Bronchus fibroblast of lung (primary cell): ENCODE results near the gene LUC7L2. TPM values are rescaled to one million over a fixed set of nuclear protein-coding genes. Genes with fewer than 3 reads are reported as not detected.

Source experiments
- total RNA-seq: library from RNA; depleted of rRNA; stranded (reverse); fragments of >200 nt; gene quantifications from 2 replicates; pipeline ENCODE4 v1.2.3, GENCODE V29; 2015

The LUC7L2 gene, protein sequence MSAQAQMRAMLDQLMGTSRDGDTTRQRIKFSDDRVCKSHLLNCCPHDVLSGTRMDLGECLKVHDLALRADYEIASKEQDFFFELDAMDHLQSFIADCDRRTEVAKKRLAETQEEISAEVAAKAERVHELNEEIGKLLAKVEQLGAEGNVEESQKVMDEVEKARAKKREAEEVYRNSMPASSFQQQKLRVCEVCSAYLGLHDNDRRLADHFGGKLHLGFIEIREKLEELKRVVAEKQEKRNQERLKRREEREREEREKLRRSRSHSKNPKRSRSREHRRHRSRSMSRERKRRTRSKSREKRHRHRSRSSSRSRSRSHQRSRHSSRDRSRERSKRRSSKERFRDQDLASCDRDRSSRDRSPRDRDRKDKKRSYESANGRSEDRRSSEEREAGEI
- total RNA-seq, result 25.0 and 30.9 TPM in 2 replicates

DNA sequence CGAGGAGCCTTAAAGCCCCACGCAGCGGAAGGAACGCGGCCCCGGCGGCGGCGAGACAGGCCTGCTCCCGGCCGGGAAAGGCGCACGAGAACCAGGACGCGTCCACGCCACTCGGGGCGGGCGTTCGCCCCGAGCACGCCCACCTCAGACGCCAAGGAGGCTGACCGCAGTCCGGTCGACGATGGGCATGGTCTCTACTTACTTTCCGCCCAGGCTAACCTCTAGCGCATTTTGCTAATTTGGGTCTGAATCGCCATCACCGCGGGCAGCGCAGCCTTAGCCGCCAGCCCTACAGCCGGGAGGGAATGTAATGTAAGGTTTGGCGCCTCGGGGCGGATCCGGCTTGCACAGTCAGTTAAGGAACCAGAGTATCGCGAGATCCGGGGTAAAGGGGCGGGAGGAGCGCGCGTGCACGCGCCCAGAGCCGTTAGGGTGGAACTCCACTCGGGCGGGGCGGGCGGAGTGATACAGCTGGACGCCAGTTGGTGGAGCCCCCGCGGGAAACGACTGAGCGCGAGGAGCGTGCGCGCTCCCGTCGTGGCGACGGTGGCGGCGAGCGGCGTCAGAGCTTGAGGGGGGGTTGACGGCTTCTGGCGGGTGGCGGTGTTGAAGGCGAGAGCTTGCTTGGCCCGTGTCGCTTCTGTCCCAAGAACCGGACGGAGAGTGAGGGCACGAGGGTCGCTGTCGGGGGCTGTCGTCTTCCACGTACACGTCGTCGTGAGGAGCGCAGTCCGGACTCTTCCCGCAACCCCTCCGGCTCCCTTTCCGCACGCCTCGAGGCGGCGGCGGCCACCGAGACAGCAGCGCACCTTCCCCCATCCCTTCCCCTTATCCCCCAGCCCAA is at the start of gene LUC7L2:
Gene LUC7L2 (plus strand): TSS at position 529 of the 844 bp plus-strand sequence. CDS start 368 bp downstream, outside the sequence.

DNA sequence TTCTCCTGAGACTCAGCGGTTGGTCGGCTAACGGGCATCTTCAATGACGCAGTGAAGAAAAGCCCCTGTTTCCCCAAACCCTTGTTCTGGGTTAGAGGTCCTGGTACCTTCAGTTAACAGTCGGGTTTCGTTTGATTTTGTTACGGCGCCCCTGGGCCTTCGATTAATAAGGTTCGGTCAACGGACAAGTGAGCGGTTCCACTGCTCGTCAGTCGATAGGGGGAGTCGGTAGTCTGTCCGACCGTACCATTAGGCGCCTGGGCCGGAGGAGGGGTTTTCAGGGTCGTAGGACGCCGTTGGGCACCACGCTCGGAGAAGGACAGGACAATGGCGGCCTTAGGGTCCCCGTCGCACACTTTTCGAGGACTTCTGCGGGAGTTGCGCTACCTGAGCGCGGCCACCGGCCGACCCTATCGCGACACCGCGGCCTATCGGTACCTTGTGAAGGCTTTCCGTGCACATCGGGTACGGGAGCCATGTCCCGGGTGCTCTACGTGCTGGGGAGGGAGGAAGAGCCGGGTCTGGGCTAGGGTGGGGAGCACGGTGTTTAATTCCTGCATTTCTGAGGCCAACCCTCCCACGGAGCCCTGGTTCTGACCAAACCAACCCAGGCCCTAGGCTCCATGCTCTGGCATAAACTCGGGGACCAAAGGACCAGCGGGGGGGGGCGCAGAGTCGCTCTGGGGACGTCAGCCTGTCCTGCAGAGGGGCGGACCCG is 18.5 kb upstream of the LUC7L2 start, which contains the start of gene FMC1:
Gene FMC1 (plus strand): TSS at position 280 of the 718 bp plus-strand sequence. CDS start 48 bp downstream, at position 328.

Other genes with a start within 250 kb of the LUC7L2 start
- 0.89 and 1.3 TPM in 2 replicates for gene UBN2, start 128.7 kb upstream of the LUC7L2 start, total RNA-seq
- 10.1 and 12.1 TPM in 2 replicates for gene FMC1, start 18.6 kb upstream of the LUC7L2 start, total RNA-seq
- under 0.01 TPM in 1 of 2 replicates, not detected in the other for gene KLRG2, start 123.8 kb downstream of the LUC7L2 start, total RNA-seq
- not detected in 2 replicates for gene CLEC2L, start 163.8 kb downstream of the LUC7L2 start, total RNA-seq